ENCODE results near the gene MCL1. TPM values are rescaled to one million over a fixed set of nuclear protein-coding genes. Genes with fewer than 3 reads are reported as not detected.

MCL1 gene
- total and polyA plus RNA-seq, 2 of the 13 experiments (the other 11 are each of a cell fraction or from before 2014, with no cell fraction given), result 69.5 to 125 TPM

- TF ChIP-seq, protein P1, sequence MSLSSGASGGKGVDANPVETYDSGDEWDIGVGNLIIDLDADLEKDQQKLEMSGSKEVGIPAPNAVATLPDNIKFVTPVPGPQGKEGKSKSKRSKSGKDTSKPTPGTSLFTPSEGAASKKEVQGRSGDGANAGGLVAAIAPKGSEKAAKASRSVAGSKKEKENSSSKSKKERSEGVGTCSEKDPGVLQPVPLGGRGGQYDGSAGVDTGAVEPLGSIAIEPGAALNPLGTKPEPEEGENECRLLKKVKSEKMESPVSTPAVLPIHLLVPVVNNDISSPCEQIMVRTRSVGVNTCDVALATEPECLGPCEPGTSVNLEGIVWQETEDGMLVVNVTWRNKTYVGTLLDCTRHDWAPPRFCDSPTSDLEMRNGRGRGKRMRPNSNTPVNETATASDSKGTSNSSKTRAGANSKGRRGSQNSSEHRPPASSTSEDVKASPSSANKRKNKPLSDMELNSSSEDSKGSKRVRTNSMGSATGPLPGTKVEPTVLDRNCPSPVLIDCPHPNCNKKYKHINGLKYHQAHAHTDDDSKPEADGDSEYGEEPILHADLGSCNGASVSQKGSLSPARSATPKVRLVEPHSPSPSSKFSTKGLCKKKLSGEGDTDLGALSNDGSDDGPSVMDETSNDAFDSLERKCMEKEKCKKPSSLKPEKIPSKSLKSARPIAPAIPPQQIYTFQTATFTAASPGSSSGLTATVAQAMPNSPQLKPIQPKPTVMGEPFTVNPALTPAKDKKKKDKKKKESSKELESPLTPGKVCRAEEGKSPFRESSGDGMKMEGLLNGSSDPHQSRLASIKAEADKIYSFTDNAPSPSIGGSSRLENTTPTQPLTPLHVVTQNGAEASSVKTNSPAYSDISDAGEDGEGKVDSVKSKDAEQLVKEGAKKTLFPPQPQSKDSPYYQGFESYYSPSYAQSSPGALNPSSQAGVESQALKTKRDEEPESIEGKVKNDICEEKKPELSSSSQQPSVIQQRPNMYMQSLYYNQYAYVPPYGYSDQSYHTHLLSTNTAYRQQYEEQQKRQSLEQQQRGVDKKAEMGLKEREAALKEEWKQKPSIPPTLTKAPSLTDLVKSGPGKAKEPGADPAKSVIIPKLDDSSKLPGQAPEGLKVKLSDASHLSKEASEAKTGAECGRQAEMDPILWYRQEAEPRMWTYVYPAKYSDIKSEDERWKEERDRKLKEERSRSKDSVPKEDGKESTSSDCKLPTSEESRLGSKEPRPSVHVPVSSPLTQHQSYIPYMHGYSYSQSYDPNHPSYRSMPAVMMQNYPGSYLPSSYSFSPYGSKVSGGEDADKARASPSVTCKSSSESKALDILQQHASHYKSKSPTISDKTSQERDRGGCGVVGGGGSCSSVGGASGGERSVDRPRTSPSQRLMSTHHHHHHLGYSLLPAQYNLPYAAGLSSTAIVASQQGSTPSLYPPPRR (CRISPR knock-in tag; IDR thresholded peaks at IDR 0.05; ENCODE audit: borderline replicate concordance), result peak; percentile 3; the same call in 1 of the 2 replicates
- TF ChIP-seq GABPA (IDR thresholded peaks at IDR 0.05; ENCODE audit: low read depth, low read length) (no peak), GABPA (CRISPR knock-in tag; IDR thresholded peaks at IDR 0.05; ENCODE audit: low read depth) (peak; percentile 66; the same call in 1 of the 2 replicates), DNMT3B (CRISPR knock-in tag; conservative IDR thresholded peaks at IDR 0.05) (0 out of 2 replicates have a peak, but pooled peaks have one; percentile 47), ZNF614 (CRISPR knock-in tag; IDR thresholded peaks at IDR 0.05; ENCODE audit: borderline replicate concordance) (0 out of 2 replicates have a peak, but pooled peaks have one; percentile 4), YEATS4 (CRISPR knock-in tag; IDR thresholded peaks at IDR 0.05; ENCODE audit: borderline replicate concordance) (peak; percentile 21; the same call in 1 of the 2 replicates), MEF2D (CRISPR knock-in tag; IDR thresholded peaks at IDR 0.05) (peak; percentile 82; the same call in 1 of the 2 replicates), KAT2B (IDR thresholded peaks at IDR 0.05; ENCODE audit: borderline replicate concordance, low read depth, low read length) (no peak), SMAD3 (CRISPR knock-in tag; IDR thresholded peaks at IDR 0.05) (0 out of 2 replicates have a peak, but pooled peaks have one; percentile 0), IRF1 (CRISPR knock-in tag; IDR thresholded peaks at IDR 0.05; ENCODE audit: low read depth) (no peak)
- TF ChIP-seq, protein P2, sequence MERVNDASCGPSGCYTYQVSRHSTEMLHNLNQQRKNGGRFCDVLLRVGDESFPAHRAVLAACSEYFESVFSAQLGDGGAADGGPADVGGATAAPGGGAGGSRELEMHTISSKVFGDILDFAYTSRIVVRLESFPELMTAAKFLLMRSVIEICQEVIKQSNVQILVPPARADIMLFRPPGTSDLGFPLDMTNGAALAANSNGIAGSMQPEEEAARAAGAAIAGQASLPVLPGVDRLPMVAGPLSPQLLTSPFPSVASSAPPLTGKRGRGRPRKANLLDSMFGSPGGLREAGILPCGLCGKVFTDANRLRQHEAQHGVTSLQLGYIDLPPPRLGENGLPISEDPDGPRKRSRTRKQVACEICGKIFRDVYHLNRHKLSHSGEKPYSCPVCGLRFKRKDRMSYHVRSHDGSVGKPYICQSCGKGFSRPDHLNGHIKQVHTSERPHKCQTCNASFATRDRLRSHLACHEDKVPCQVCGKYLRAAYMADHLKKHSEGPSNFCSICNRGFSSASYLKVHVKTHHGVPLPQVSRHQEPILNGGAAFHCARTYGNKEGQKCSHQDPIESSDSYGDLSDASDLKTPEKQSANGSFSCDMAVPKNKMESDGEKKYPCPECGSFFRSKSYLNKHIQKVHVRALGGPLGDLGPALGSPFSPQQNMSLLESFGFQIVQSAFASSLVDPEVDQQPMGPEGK (CRISPR knock-in tag; IDR thresholded peaks at IDR 0.05), result peak; percentile 67
- TF ChIP-seq, protein P3, sequence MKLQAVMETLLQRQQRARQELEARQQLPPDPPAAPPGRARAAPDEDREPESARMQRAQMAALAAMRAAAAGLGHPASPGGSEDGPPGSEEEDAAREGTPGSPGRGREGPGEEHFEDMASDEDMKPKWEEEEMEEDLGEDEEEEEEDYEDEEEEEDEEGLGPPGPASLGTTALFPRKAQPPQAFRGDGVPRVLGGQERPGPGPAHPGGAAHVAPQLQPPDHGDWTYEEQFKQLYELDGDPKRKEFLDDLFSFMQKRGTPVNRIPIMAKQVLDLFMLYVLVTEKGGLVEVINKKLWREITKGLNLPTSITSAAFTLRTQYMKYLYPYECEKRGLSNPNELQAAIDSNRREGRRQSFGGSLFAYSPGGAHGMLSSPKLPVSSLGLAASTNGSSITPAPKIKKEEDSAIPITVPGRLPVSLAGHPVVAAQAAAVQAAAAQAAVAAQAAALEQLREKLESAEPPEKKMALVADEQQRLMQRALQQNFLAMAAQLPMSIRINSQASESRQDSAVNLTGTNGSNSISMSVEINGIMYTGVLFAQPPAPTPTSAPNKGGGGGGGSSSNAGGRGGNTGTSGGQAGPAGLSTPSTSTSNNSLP (IDR thresholded peaks at IDR 0.05; ENCODE audit: low read depth, low read length), result 0 out of 2 replicates have a peak, but pooled peaks have one; percentile 4
Observed at GRCh38 chr1:150562446-150563339, 16.7 kb downstream of the MCL1 start (continued).
